Putamen (tissue), 1 donor: ENCODE measurements around the gene VWA5A.

Experiments used
- DNase-seq: peaks from one replicate; pipeline ENCODE4 v3.0.0-alpha.2; 2016; ENCODE audit warnings: low spot score

The VWA5A gene

GRCh38 chr11:124114942-124115781 is at the start of gene VWA5A:
Gene VWA5A (plus strand): TSS chr11:124115450. CDS start chr11:124117512, 2,062 bp downstream.
- peak; percentile 79 for DNase-seq

GRCh38 chr11:124068601-124069110 is 46.6 kb upstream of the VWA5A start:
- no peak for DNase-seq

DNA sequence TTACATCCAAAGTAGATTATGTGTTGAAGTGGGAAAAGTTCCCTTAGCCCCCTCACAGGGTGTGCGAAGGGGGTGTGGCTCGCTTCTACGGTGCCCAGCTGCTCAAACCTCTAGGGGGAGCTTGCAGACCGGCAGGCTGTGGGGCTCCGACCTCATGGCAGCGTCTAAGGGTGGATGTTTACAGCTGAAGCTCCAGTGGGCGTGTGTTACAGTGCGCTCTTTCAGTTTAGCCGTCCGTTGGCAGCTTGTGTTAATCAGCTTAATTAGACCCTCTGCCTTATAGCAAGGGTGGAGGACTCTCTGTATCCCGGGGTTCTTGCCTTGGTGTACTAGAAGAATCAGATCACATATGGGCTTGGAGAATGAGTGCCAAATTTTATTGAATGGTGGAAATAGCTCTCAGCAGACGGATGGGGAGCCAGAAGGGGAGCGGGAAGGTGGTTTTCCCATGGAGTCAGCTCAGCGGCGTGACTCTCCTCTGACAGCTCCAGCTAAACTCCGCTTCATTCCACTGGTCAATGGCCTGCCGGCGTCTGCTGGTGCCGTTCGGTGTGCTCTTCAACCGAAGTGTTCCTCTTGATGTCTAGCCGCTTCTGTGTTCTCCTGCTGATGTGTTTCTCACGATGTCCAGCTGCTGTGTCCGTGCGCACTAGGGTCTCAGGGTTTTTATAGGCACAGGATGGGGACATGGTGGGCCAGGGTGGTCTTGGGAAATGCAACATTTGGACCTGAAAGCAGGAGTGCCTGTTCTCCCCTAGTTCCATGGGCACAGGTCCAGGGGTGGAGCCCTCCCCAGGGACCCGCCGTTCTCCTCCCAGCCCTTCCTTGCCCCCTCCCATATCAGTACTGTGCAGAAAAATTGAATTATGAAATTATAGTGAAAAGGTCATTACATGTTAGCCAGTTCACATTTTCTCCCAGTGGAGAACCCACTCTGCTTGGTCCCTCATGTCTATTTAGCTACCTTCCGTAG is 45.5 kb upstream of the VWA5A start:
- no peak for DNase-seq

DNA sequence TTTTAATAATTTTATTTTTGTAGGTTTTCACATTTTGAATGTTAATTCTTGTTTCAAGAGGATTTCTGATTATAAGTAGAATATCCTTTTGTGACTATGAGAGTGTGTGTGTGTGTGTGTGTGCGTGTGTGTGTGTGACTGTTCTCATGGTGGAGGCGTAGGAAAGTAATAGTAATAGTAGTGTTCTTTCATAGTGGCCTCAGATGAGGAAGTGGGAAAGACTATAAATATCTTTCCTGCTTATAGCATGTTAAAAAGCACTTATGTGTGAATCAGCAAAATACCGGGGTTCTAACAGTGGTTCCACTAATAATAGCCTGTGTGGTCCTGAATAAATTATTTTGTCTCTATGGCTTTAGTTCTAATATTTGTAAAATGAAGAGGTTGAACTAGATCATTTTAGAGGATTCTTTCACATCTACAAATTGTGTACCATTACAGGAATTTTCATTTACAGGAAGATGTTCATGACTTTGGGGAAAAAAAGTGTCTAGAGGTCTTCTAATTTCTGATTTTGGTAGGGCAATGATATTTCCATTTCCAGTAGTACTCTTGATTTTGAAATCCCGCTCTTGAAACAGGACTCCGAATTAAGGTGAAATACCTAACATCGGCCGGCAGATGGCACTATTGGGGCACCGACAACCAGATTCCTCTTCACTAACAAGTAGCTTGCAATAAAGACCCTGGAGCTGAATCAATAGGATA is 44.2 kb upstream of the VWA5A start:
- peak; percentile 74 for DNase-seq

- DNase-seq: no peak
Measured at GRCh38 chr11:124071623-124071948, 43.7 kb upstream of the VWA5A start.

- no peak for DNase-seq
Measured at GRCh38 chr11:124072147-124072546, 43.1 kb upstream of the VWA5A start.

- DNase-seq: no peak
Measured at GRCh38 chr11:124074554-124074953, 40.7 kb upstream of the VWA5A start.

DNA sequence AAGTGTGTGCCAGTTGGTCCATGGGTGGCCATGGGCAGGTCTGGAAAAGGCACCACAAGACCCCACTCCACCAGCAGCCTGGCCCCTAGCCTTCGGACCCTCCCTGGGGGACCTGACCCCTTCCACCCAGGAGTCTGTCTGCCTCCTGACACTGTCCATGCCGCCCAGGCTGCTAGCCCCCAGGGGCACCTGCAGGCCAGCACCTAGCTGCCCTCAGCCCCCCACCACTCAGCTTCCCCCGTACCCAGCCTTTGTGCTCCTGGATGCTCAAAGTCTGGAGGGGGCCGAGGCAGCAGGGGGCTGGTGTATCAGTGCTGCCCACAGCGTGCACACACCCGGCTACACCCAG is 39.8 kb upstream of the VWA5A start:
- DNase-seq: no peak

GRCh38 chr11:124075841-124076651 is 39.2 kb upstream of the VWA5A start:
- DNase-seq: no peak

- no peak for DNase-seq
Measured at GRCh38 chr11:124077266-124077665, 38.0 kb upstream of the VWA5A start.

- no peak for DNase-seq
Measured at GRCh38 chr11:124078591-124078990, 36.7 kb upstream of the VWA5A start.

DNA sequence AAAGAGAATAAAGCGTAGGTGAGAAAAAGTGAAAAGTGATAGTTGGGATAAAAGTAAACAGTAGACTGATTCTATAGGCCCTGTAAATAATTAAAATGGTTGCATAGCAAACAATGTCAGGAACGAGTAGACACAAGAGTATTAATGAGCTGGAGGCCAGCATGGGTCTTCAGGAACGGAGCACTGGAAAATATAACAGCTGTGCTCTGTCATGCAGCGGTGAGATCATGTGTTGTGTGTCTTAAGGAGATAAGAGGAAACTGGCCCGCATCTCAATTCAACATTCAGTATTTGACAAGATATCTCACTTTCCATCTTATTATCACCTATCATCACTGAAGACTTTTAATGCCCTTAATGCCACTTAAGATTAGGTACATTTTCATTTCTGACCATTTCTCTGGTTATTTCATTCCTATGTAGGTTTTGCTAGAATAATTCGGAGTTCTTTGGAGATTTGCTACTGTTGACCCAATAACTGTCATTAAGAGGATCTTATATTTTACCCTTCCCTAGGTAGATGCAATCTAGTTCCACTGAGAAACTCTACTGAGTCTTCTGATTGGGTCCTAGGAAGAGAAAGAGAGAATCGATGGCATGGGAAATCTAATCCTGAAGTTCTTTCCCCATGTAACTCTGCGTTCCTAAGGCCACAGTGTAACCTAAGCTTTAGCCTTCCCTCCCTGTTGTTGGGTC is 35.5 kb upstream of the VWA5A start:
- no peak for DNase-seq

DNA sequence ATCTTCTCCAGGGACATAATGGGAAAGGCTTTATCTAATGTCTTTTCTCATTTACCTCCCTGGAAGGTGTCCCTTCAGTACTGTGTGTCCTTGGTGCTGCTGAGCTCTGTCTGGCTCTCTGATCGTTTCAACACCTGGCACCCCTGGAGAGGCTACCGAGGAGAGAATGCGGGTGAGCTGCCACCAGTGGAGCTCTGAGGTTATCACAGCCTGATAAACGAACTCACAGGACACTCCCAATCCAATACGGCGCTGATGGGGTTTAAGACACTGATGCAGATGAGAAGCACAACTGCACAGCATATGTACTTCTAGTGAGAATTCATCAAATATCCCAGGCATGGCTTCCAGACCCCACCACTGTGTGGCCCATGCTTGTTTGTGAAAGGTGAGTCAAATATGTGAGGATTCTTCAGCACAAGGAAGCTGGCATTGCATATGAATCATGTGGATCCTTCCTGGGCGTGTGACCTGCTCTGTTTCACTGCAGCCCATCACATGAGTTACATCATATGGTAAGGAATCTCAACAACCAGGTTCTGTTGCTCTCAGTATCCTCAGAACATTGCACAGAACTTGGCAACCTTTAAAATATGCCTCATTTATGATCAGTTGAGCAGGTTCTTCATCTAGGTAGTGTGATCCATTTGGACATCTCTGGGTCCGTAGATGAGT is 34.8 kb upstream of the VWA5A start:
- DNase-seq: no peak

DNA sequence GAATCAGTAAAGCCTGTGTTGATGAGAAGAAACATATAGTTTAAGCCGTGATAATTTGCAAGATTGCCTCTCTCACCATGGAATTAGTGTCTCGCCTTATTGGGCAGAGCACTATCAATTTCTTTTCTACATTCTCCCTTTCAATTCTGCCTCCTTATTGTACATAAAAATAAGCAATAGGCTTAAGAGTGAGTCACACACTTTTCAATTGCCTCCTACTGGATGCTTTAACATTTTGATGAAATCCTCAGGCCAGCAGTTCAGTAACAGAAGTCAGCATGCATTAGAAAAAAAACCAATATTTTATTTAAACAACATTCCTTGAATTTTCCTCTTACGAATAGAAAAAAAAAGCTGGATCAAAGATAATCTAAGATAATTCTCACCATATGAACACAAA is 33.8 kb upstream of the VWA5A start:
- DNase-seq: no peak

DNA sequence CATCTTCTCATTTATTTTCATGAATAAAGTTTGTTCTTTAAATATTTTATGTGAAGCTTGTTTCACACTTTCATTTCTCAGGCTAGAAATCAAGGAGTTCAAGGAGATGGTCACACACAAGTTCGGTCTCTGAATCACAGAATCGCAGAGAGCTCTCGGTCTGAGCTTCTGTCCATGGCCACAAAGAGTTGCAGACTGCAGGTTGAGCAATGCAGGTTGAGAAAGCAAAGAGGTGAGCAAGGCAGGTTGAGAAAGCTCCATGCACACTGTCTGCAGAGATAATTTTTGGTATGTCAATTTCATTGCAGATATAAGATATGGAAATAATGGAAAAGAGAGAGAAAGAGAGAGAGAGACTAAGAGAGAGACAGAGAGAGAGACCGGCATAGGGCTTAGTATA is 32.9 kb upstream of the VWA5A start:
- no peak for DNase-seq

DNA sequence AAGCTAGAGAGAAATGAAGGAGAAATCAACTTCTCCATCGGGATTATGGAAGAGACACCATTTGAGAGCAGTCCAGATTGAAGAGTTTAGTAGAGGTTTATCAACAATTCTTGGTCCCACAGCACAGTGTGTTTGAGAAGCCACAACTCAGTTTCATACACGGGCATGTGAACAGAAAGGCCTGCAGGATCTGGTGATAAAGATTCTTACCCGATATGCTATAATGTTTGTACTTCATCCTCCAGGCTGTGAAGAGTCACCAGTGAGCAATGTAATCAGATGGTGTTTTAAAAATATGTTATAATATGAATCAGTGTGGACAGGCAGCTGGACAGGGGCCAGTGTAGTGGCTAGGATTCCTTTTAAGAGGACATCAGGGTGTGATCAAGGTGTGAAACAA is 29.7 kb upstream of the VWA5A start:
- no peak for DNase-seq

DNA sequence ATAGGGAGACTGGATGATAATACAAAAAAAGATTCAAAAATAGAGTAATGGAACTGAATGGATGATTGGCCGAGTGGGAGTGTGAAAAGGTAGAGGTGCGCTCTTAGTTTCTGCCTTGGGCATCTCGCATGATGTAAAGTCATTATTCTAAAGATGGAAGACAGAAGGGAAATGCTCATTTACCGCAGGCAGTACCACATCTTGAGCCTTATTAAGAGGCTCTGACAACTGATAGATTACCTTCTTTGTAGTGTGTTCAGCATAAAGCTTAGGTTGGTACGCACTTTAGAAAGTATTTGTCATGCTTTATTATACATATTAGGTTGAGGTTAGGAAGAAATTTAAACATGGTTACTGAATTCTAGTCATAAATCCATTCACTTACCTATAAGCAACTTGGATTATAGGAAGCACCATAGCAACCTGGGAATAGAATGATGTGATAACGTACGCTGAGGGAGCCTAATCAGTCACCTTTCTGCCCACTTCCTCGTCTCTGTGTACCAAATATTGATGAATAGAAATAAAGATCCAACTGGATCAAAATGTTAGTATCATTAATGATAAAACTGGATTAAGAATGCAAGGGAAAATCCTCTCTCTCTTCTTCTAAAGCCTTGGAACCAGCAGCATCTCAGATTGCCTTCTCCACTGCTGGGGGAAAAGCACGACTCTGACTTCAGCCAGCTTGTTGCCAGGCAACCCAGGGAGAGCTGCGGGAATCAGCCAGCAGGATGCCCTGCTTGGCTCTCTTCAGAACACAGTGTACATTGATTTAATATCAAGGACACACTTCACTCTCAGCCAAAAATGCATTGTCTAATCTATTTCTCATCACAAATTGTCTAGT is 29.0 kb upstream of the VWA5A start:
- DNase-seq: peak; percentile 55

DNA sequence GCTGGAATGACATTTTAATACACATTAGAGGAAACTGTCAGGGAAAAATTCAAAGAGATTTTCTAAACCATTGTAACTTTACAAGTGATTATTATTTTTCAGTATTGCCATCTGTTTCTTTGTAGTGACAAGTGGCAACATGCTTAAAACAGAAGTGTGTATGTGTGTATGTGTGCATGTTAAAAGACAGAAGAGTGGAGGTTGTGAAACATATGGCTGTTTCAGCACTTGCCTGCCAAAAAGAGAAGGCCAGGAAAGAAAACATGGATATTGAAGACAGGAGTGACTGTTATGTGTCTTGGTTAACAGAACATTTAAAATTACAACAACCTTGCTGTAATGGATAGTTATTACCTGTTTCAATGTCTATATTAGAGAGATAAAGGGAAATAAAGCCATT is 24.3 kb upstream of the VWA5A start:
- no peak for DNase-seq

- DNase-seq: no peak
Measured at GRCh38 chr11:124093330-124093729, 21.9 kb upstream of the VWA5A start.
